ENCODE measurements around the gene PTGIS. TPM values are rescaled to one million over a fixed set of nuclear protein-coding genes. Genes with fewer than 3 reads are reported as not detected.

The PTGIS gene
- total and polyA plus RNA-seq, 2 donors (not counting 3 experiments of a cell fraction or from before 2014, with no cell fraction given), result 6.2 to 11.8 TPM

DNA sequence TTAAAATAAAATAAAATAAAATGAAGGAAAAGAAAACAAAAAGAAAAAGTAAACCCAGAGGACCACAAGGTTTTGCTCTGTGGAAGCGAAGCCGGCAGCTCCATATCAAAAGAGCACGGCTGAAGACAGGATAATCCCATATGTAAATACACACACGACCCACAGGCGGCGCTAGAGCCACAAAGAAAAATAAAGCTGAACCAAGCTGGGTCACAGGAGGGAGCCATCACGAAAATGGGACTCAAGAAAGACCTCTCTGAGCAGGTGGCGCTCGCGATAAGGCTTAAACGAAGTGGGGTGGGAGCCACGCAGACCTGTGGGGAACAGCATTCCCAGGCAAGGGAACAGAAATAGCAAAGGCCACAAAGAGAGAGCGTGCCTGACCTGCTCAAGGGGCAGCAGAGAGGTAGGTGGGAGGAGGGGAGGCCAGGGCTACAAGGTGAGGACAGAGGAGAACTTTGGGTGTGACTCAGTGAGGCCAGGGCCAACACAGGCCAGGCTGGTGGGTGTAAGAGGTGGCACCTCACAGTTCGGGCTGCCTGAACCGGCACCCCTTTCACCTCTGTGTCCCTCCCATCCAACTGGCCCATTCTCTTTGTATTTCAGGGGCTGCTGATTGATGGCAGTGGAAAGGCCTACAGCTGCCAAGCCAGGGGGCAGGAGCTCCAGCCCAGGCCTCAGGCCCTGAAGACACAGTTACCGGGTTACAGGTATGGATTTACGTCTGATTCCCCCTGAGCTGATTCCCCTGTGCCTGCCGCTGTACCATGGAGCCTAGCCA is 26.0 kb downstream of the PTGIS start:
- peak; percentile 80 for FAIRE-seq
- no peak overlapping the region for H3K9ac ChIP-seq (replicated peaks; ENCODE audit: extremely low read depth, insufficient read depth, low read length)
- no peaks in the 10 kb centered on the region for H4K20me1 ChIP-seq (replicated peaks; ENCODE audit: control insufficient read depth, extremely low read depth, insufficient read depth, low read length)
- intact Hi-C loops (cut with micrococcal nuclease), result loop anchor here (1.0 to 5.0 kb wide), 6 partner anchors 20 to 387 kb away; no protein-coding TSS in a partner anchor
- H3K27me3 ChIP-seq (ENCODE audit: control insufficient read depth in 2 of 2, insufficient read depth in 2 of 2, low read length in 2 of 2), result no peaks in the 10 kb centered on the region
- ChIA-PET CTCF (interaction anchor here (0.5 to 12.5 kb wide), 59 partner anchors 8 to 1259 kb away, joined by 3 to 962 read pairs (median 5); partner anchors contain the start of gene B4GALT5), POLR2A (no interaction called here)
- H3K9me3 ChIP-seq (replicated peaks; ENCODE audit: control insufficient read depth, insufficient read depth, low read length), result no peaks in the 10 kb centered on the region
- H3K4me2 ChIP-seq (ENCODE audit: insufficient read depth, low read length), result no peak overlapping the region
- BruUV-seq (replicated peaks), result no TSS peak
- no peaks in the 10 kb centered on the region for H3K4me1 ChIP-seq (ENCODE audit: control insufficient read depth, extremely low read depth, insufficient read depth, low read length)
- H3K36me3 ChIP-seq (ENCODE audit: control insufficient read depth in 2 of 2, extremely low read depth in 1 of 2, insufficient read depth in 2 of 2, low read length in 2 of 2), result peaks cover 0 to 5% of the 10 kb centered on the region in 2 experiments
- no peaks in the 10 kb centered on the region for H3K9me1 ChIP-seq (replicated peaks; ENCODE audit: control insufficient read depth, extremely low read depth, insufficient read depth, low read length)
- H3K79me2 ChIP-seq (ENCODE audit: control insufficient read depth, insufficient read depth, low read length), result no peaks in the 10 kb centered on the region
- no peak overlapping the region for H3K27ac ChIP-seq (ENCODE audit: insufficient read depth, low read depth, low read length)
- TF ChIP-seq, protein P1, sequence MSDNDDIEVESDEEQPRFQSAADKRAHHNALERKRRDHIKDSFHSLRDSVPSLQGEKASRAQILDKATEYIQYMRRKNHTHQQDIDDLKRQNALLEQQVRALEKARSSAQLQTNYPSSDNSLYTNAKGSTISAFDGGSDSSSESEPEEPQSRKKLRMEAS (IDR thresholded peaks at IDR 0.05; ENCODE audit: insufficient read depth, insufficient read length), result no peak
- TF ChIP-seq CTCF (IDR thresholded peaks at IDR 0.05; ENCODE audit: extremely low read depth in 1 of 2, insufficient read depth in 1 of 2, low read depth in 1 of 2, low read length in 2 of 2), result peak; percentile 73 to 82
- peak; percentile 82 for DNase-seq (ENCODE audit: low read depth, low spot score)
- H2AFZ ChIP-seq (ENCODE audit: low read depth, low read length), result no peak overlapping the region
- no peak overlapping the region for H3K4me3 ChIP-seq (replicated peaks in 1 of 3; ENCODE audit: insufficient read depth in 1 of 3, low read depth in 1 of 3, low read length in 3 of 3)
- dilution Hi-C loops (cut with MboI; ENCODE audit: extremely low pct_ligation_motif_present, low sequenced_read_pairs), result no loop called here
